Measurements from ENCODE around the gene LRIF1.
"Not testable (repeated sequence)": the region's sequence is repeated elsewhere in the genome, so short reads cannot be mapped to it uniquely, and the experiment has no call there.

Gene LRIF1

GRCh38 chr1:110963691-110964454 lies at the start of gene LRIF1:
Gene LRIF1, minus strand, starts transcription at chr1:110963922. Its CDS starts 234 bp downstream, at chr1:110963688.
- H3K4me3 ChIP-seq (ENCODE audit: low read depth in 1 of 2, low read length in 2 of 2) = peak within 1 kb of the TSS; percentile 91 to 95

GRCh38 chr1:111008031-111008430 lies 44.3 kb upstream of the LRIF1 start:
- Histone ChIP-seq H3K4me1 (ENCODE audit: control insufficient read depth in 1 of 2, insufficient read depth in 2 of 2, low read length in 2 of 2) (no peaks in the 10 kb centered on the region), H3K9me3 (ENCODE audit: control insufficient read depth in 1 of 2, low read length in 2 of 2) (peaks cover 2 to 10% of the 10 kb centered on the region in 2 donors), H3K27ac (ENCODE audit: low read depth, low read length) (no peak overlapping the region), H3K9ac (ENCODE audit: low read depth in 1 of 2, low read length in 2 of 2) (no peak overlapping the region), H3K4me3 (ENCODE audit: low read depth in 1 of 2, low read length in 2 of 2) (no peak overlapping the region), H3K36me3 (ENCODE audit: control insufficient read depth in 1 of 2, insufficient read depth in 2 of 2, low read length in 2 of 2) (no peaks in the 10 kb centered on the region), H3K27me3 (ENCODE audit: control insufficient read depth in 1 of 2, insufficient read depth in 2 of 2, low read length in 2 of 2) (no peaks in the 10 kb centered on the region)

More at GRCh38 chr1:110963691-110964454, at the start of gene LRIF1:
- peaks cover 9 to 21% of the 10 kb centered on the region in 2 donors for H3K9me3 ChIP-seq (ENCODE audit: control insufficient read depth in 1 of 2, low read length in 2 of 2)
- H3K27ac ChIP-seq (ENCODE audit: low read depth, low read length) = peak within 1 kb of the TSS; percentile 95
- H3K4me1 ChIP-seq (ENCODE audit: control insufficient read depth in 1 of 2, insufficient read depth in 2 of 2, low read length in 2 of 2) = peaks cover 4 to 8% of the 10 kb centered on the region in 2 donors
- peaks cover 0 to 2% of the 10 kb centered on the region in 2 donors for H3K36me3 ChIP-seq (ENCODE audit: control insufficient read depth in 1 of 2, insufficient read depth in 2 of 2, low read length in 2 of 2)
- peaks cover 0 to 9% of the 10 kb centered on the region in 2 donors for H3K27me3 ChIP-seq (ENCODE audit: control insufficient read depth in 1 of 2, insufficient read depth in 2 of 2, low read length in 2 of 2)
- H3K9ac ChIP-seq (ENCODE audit: low read depth in 1 of 2, low read length in 2 of 2) = peak within 1 kb of the TSS; percentile 77 to 84

- Histone ChIP-seq H3K9me3 (ENCODE audit: control insufficient read depth in 1 of 2, low read length in 2 of 2) (peaks cover 6 to 10% of the 10 kb centered on the region in 2 donors), H3K36me3 (ENCODE audit: control insufficient read depth in 1 of 2, insufficient read depth in 2 of 2, low read length in 2 of 2) (no peaks in the 10 kb centered on the region), H3K27me3 (ENCODE audit: control insufficient read depth in 1 of 2, insufficient read depth in 2 of 2, low read length in 2 of 2) (no peaks in the 10 kb centered on the region), H3K27ac (ENCODE audit: low read depth, low read length) (no peak overlapping the region), H3K9ac (ENCODE audit: low read depth in 1 of 2, low read length in 2 of 2) (no peak overlapping the region), H3K4me3 (ENCODE audit: low read depth in 1 of 2, low read length in 2 of 2) (no peak overlapping the region), H3K4me1 (ENCODE audit: control insufficient read depth in 1 of 2, insufficient read depth in 2 of 2, low read length in 2 of 2) (no peaks in the 10 kb centered on the region)
Measured at GRCh38 chr1:111006556-111006955, 42.8 kb upstream of the LRIF1 start.

- H3K27ac ChIP-seq (ENCODE audit: low read depth, low read length); H3K9ac ChIP-seq (ENCODE audit: low read depth in 1 of 2, low read length in 2 of 2); H3K4me1 ChIP-seq (ENCODE audit: control insufficient read depth in 1 of 2, insufficient read depth in 2 of 2, low read length in 2 of 2); H3K9me3 ChIP-seq (ENCODE audit: control insufficient read depth in 1 of 2, low read length in 2 of 2); H3K4me3 ChIP-seq (ENCODE audit: low read depth in 1 of 2, low read length in 2 of 2); H3K27me3 ChIP-seq (ENCODE audit: control insufficient read depth in 1 of 2, insufficient read depth in 2 of 2, low read length in 2 of 2); H3K36me3 ChIP-seq (ENCODE audit: control insufficient read depth in 1 of 2, insufficient read depth in 2 of 2, low read length in 2 of 2): not testable (repeated sequence)
Measured at GRCh38 chr1:110999607-111000006, 35.9 kb upstream of the LRIF1 start.

GRCh38 chr1:110992329-110992728 lies 28.6 kb upstream of the LRIF1 start:
- H3K9ac ChIP-seq (ENCODE audit: low read depth in 1 of 2, low read length in 2 of 2) = not testable (repeated sequence)

GRCh38 chr1:110991295-110991694 lies 27.6 kb upstream of the LRIF1 start:
- not testable (repeated sequence) for H3K27ac ChIP-seq (ENCODE audit: low read depth, low read length); H3K4me3 ChIP-seq (ENCODE audit: low read depth in 1 of 2, low read length in 2 of 2); H3K9ac ChIP-seq (ENCODE audit: low read depth in 1 of 2, low read length in 2 of 2); H3K9me3 ChIP-seq (ENCODE audit: control insufficient read depth in 1 of 2, low read length in 2 of 2); H3K27me3 ChIP-seq (ENCODE audit: control insufficient read depth in 1 of 2, insufficient read depth in 2 of 2, low read length in 2 of 2); H3K4me1 ChIP-seq (ENCODE audit: control insufficient read depth in 1 of 2, insufficient read depth in 2 of 2, low read length in 2 of 2); H3K36me3 ChIP-seq (ENCODE audit: control insufficient read depth in 1 of 2, insufficient read depth in 2 of 2, low read length in 2 of 2)

More at GRCh38 chr1:110992329-110992728, 28.6 kb upstream of the LRIF1 start:
- H3K27me3 ChIP-seq (ENCODE audit: control insufficient read depth in 1 of 2, insufficient read depth in 2 of 2, low read length in 2 of 2); H3K27ac ChIP-seq (ENCODE audit: low read depth, low read length); H3K9me3 ChIP-seq (ENCODE audit: control insufficient read depth in 1 of 2, low read length in 2 of 2); H3K4me1 ChIP-seq (ENCODE audit: control insufficient read depth in 1 of 2, insufficient read depth in 2 of 2, low read length in 2 of 2); H3K36me3 ChIP-seq (ENCODE audit: control insufficient read depth in 1 of 2, insufficient read depth in 2 of 2, low read length in 2 of 2); H3K4me3 ChIP-seq (ENCODE audit: low read depth in 1 of 2, low read length in 2 of 2): not testable (repeated sequence)

- Histone ChIP-seq H3K4me1 (ENCODE audit: control insufficient read depth in 1 of 2, insufficient read depth in 2 of 2, low read length in 2 of 2) (no peaks in the 10 kb centered on the region), H3K9ac (ENCODE audit: low read depth in 1 of 2, low read length in 2 of 2) (no peak overlapping the region)
Measured at GRCh38 chr1:110990541-110990940, 26.8 kb upstream of the LRIF1 start.

GRCh38 chr1:110986407-110986891 lies 22.7 kb upstream of the LRIF1 start:
- Histone ChIP-seq H3K9me3 (ENCODE audit: control insufficient read depth in 1 of 2, low read length in 2 of 2) (no peaks in the 10 kb centered on the region), H3K9ac (ENCODE audit: low read depth in 1 of 2, low read length in 2 of 2) (no peak overlapping the region), H3K27me3 (ENCODE audit: control insufficient read depth in 1 of 2, insufficient read depth in 2 of 2, low read length in 2 of 2) (peaks cover 0 to 2% of the 10 kb centered on the region in 2 donors), H3K36me3 (ENCODE audit: control insufficient read depth in 1 of 2, insufficient read depth in 2 of 2, low read length in 2 of 2) (no peaks in the 10 kb centered on the region), H3K27ac (ENCODE audit: low read depth, low read length) (no peak overlapping the region), H3K4me1 (ENCODE audit: control insufficient read depth in 1 of 2, insufficient read depth in 2 of 2, low read length in 2 of 2) (no peaks in the 10 kb centered on the region), H3K4me3 (ENCODE audit: low read depth in 1 of 2, low read length in 2 of 2) (no peak overlapping the region)

More at GRCh38 chr1:110990541-110990940, 26.8 kb upstream of the LRIF1 start:
- H3K4me3 ChIP-seq (ENCODE audit: low read depth in 1 of 2, low read length in 2 of 2) = no peak overlapping the region
- H3K27ac ChIP-seq (ENCODE audit: low read depth, low read length) = no peak overlapping the region
- no peaks in the 10 kb centered on the region for H3K9me3 ChIP-seq (ENCODE audit: control insufficient read depth in 1 of 2, low read length in 2 of 2)
- no peaks in the 10 kb centered on the region for H3K36me3 ChIP-seq (ENCODE audit: control insufficient read depth in 1 of 2, insufficient read depth in 2 of 2, low read length in 2 of 2)
- no peaks in the 10 kb centered on the region for H3K27me3 ChIP-seq (ENCODE audit: control insufficient read depth in 1 of 2, insufficient read depth in 2 of 2, low read length in 2 of 2)

- no peak overlapping the region for H3K9ac ChIP-seq (ENCODE audit: low read depth in 1 of 2, low read length in 2 of 2)
- H3K4me1 ChIP-seq (ENCODE audit: control insufficient read depth in 1 of 2, insufficient read depth in 2 of 2, low read length in 2 of 2) = no peaks in the 10 kb centered on the region
- H3K36me3 ChIP-seq (ENCODE audit: control insufficient read depth in 1 of 2, insufficient read depth in 2 of 2, low read length in 2 of 2) = no peaks in the 10 kb centered on the region
- peaks cover 0 to 2% of the 10 kb centered on the region in 2 donors for H3K27me3 ChIP-seq (ENCODE audit: control insufficient read depth in 1 of 2, insufficient read depth in 2 of 2, low read length in 2 of 2)
- H3K9me3 ChIP-seq (ENCODE audit: control insufficient read depth in 1 of 2, low read length in 2 of 2) = no peaks in the 10 kb centered on the region
- no peak overlapping the region for H3K4me3 ChIP-seq (ENCODE audit: low read depth in 1 of 2, low read length in 2 of 2)
- no peak overlapping the region for H3K27ac ChIP-seq (ENCODE audit: low read depth, low read length)
Measured at GRCh38 chr1:110982320-110982719, 18.6 kb upstream of the LRIF1 start.

- Histone ChIP-seq H3K4me1 (ENCODE audit: control insufficient read depth in 1 of 2, insufficient read depth in 2 of 2, low read length in 2 of 2) (no peaks in the 10 kb centered on the region), H3K9me3 (ENCODE audit: control insufficient read depth in 1 of 2, low read length in 2 of 2) (no peaks in the 10 kb centered on the region), H3K36me3 (ENCODE audit: control insufficient read depth in 1 of 2, insufficient read depth in 2 of 2, low read length in 2 of 2) (no peaks in the 10 kb centered on the region), H3K27me3 (ENCODE audit: control insufficient read depth in 1 of 2, insufficient read depth in 2 of 2, low read length in 2 of 2) (no peaks in the 10 kb centered on the region), H3K4me3 (ENCODE audit: low read depth in 1 of 2, low read length in 2 of 2) (no peak overlapping the region), H3K9ac (ENCODE audit: low read depth in 1 of 2, low read length in 2 of 2) (no peak overlapping the region), H3K27ac (ENCODE audit: low read depth, low read length) (no peak overlapping the region)
Measured at GRCh38 chr1:110979154-110979553, 15.4 kb upstream of the LRIF1 start.

Data from duodenal mucosa (tissue), 2 donors.